H7 (cell line): Measurements from ENCODE around the gene GPR82. TPM values are rescaled to one million over a fixed set of nuclear protein-coding genes. Genes with fewer than 3 reads are reported as not detected.
"Not testable (repeated sequence)": the region's sequence is repeated elsewhere in the genome, so short reads cannot be mapped to it uniquely, and the experiment has no call there.

Experiments
- DNase-seq: peaks from one replicate; pipeline ENCODE4 v3.0.0; 2012
- H3K27me3 ChIP-seq: 2 replicates; pipeline ENCODE4 v1.6.0; 2011; ENCODE audit warnings: mild to moderate bottlenecking, low read length; ENCODE audit not compliant: control insufficient read depth, insufficient read depth
- H3K36me3 ChIP-seq: replicated peaks from 2 replicates; pipeline ENCODE4 v1.5.1; 2011; ENCODE audit warnings: low read length; ENCODE audit not compliant: control insufficient read depth, insufficient read depth
- H3K4me3 ChIP-seq: 2 replicates; pipeline ENCODE4 v1.5.1; 2011; ENCODE audit warnings: low read depth, mild to moderate bottlenecking, control low read depth, low read length, moderate library complexity; ENCODE audit not compliant: insufficient read depth
- total RNA-seq: library from RNA; depleted of rRNA; stranded (reverse); fragments of >200 nt; shearing (Covaris generic); gene quantifications from 2 replicates; pipeline ENCODE4 v1.2.3, GENCODE V29; 2014

The GPR82 gene
- total RNA-seq, 1 experiment from 2014 or later, result not detected

- Histone ChIP-seq H3K36me3 (no peaks in the 10 kb centered on the region), H3K27me3 (no peaks in the 10 kb centered on the region), H3K4me3 (no peak overlapping the region)
- DNase-seq, result no peak
Observed at GRCh38 chrX:41705680-41706374, 18.2 kb upstream of the GPR82 start.

- Histone ChIP-seq H3K4me3 (no peak overlapping the region), H3K27me3 (no peaks in the 10 kb centered on the region), H3K36me3 (no peaks in the 10 kb centered on the region)
- no peak for DNase-seq
Observed at GRCh38 chrX:41707218-41707617, 16.8 kb upstream of the GPR82 start.

DNA sequence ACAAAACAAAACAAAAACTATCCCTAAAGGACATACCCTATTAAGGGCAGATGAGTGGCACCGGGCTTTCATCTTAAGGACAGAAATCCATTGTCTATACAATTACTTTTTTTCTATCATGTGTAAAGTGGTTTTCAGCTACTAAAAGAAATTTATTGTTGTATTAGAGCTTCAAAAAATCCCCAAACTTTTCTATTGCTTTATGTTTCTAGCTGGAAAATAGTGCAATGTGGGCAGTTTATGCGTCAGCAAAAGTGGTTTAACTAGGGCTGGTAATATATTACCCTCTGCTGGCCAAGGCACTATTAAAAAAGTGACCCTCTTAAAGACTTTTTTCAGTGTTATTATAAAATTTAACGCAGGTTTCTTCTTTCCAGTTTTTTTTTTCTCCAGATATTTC lies 15.5 kb upstream of the GPR82 start:
- DNase-seq, result no peak
- Histone ChIP-seq H3K4me3 (no peak overlapping the region), H3K36me3 (no peaks in the 10 kb centered on the region), H3K27me3 (no peaks in the 10 kb centered on the region)

GRCh38 chrX:41711021-41711667 lies 12.8 kb upstream of the GPR82 start:
- no peak for DNase-seq
- Histone ChIP-seq H3K27me3 (no peaks in the 10 kb centered on the region), H3K36me3 (no peaks in the 10 kb centered on the region), H3K4me3 (no peak overlapping the region)

DNA sequence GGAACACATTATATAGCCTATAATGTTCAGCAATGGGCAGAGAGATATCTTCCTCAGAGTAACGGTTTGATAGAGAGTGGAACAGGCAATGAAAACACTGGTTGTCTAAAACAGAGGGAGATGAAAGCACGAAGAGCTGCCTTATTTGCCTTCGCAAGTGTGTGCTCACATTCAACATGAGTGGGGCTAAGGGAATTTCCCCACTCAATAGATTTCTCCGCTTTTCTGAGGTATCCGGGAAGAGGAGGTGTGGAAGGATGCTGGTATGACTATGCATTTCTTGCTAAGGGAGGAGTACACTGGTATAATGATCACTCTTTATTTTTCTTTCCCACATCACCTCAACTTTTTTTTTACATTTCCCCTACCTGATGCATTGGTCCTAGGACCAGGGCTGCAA lies 7.8 kb upstream of the GPR82 start:
- no peaks in the 10 kb centered on the region for H3K36me3 ChIP-seq
- H3K27me3 ChIP-seq, result no peaks in the 10 kb centered on the region
- no peak overlapping the region for H3K4me3 ChIP-seq
- DNase-seq, result no peak

DNA sequence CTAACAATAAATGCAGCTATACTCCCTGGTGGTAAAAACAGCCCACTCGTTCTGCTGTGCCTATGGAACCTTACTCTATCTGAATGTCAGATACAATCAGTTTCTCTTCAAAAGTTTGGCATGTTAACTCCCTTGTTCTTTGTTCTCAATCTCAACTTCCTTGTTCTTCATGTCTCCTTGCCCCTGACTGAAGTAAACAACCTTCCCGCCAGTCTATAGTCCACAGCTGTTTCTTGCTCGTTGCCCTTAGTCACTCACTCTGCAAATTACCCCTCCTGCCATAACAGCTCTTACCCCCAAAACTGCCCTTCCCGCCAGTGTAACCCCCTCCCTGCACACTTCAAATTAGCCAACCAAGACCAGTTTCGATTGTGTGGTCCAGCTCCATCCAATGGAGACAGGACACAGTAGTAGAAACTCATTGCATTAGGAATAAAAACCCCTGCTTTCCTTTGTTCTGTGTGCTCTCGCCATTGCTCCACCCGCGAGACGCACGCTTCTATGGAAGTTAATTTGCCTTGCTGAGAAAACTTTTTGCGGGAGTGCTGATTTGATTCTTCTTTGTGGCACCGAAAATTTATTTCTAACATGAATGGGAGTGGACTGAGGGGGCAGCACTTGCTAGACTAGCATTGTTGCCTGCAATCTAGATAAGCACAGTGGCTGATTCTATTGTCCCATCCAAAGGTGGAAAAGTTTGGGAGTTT lies 7.1 kb upstream of the GPR82 start:
- no peaks in the 10 kb centered on the region for H3K36me3 ChIP-seq
- H3K27me3 ChIP-seq, result no peaks in the 10 kb centered on the region
- DNase-seq, result no peak
- no peak overlapping the region for H3K4me3 ChIP-seq

- peak; percentile 51 for DNase-seq
Observed at GRCh38 chrX:41718481-41719235, 5.3 kb upstream of the GPR82 start.

GRCh38 chrX:41719610-41720009 lies 4.4 kb upstream of the GPR82 start:
- H3K36me3 ChIP-seq, H3K4me3 ChIP-seq, DNase-seq: not testable (repeated sequence)

More at GRCh38 chrX:41718481-41719235, 5.3 kb upstream of the GPR82 start:
- Histone ChIP-seq H3K27me3 (no peaks in the 10 kb centered on the region), H3K36me3 (no peaks in the 10 kb centered on the region), H3K4me3 (no peak overlapping the region)

DNA sequence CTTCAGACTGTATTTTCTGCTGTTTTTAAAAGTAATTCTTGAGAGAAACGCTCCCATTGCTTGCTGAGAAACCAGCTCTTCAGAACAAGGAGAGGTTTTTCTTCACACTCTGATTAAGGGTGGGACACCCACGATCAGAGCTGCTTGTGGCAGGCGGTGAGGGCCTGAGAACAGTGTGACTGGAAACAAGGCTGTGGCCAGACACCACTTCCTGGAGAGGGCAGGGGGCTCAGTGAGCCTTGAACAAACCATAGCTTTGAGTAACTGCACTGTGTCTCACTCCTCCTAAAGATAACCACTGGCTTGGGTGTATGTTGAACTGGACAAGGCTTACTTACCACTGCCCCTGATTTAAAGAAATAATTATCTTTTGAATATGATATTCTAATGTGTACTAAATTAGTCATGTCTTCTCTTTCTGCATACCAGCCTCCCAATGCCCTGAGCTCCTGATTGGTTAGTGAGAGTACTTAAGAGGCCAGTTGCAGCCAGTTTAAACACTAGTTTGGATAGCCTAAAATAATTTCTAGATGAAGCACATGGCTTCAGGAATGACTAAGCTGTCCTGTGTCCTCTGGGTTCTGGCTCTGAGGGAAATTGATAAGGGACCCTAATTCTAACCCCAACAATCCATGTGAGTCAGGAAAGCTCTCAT lies 3.7 kb upstream of the GPR82 start:
- H3K36me3 ChIP-seq, result no peaks in the 10 kb centered on the region
- no peaks in the 10 kb centered on the region for H3K27me3 ChIP-seq
- DNase-seq, result no peak
- H3K4me3 ChIP-seq, result no peak overlapping the region

More at GRCh38 chrX:41719610-41720009, 4.4 kb upstream of the GPR82 start:
- H3K27me3 ChIP-seq, result not testable (repeated sequence)

DNA sequence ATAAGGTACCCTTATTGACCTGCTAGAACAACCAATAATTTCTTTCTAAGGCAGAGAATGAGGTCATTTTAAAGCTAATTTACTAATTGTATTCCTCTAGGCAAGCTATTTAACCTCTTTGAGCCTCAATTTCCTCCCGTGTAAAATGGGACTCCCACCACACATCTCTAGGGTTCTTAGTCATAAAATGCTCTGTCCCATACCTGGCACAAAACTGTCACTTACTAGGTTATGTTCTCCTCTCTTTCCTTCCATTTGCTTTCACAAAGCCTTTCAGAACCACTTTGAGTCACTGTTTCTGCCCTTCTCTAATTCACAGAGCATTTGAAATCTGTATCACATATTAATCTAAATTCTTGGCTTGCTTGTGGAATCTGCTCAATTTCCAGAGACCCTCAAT lies 2.4 kb upstream of the GPR82 start:
- H3K4me3 ChIP-seq, result no peak overlapping the region
- H3K27me3 ChIP-seq, result no peaks in the 10 kb centered on the region
- H3K36me3 ChIP-seq, result no peaks in the 10 kb centered on the region
- DNase-seq, result no peak

DNA sequence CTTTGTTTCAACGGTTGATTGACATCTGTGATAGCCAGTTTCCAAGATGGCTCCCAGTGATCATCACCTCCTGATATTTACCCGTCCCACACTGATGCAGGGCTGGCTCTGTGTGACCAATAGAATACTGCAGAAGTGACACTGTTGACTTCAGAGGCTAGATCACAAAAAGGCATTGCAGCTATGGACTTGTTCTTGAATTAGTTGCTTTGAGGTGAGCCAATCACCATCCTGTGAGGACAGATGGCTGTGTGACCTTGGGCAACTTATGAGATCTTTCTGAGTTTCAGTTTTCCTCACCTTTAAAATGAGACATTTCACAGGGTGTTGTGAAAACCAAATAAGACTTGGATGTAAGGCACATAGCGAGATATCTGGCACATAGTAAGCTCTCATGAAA lies 1.8 kb upstream of the GPR82 start:
- Histone ChIP-seq H3K27me3 (no peaks in the 10 kb centered on the region), H3K4me3 (no peak overlapping the region), H3K36me3 (no peaks in the 10 kb centered on the region)
- no peak for DNase-seq

DNA sequence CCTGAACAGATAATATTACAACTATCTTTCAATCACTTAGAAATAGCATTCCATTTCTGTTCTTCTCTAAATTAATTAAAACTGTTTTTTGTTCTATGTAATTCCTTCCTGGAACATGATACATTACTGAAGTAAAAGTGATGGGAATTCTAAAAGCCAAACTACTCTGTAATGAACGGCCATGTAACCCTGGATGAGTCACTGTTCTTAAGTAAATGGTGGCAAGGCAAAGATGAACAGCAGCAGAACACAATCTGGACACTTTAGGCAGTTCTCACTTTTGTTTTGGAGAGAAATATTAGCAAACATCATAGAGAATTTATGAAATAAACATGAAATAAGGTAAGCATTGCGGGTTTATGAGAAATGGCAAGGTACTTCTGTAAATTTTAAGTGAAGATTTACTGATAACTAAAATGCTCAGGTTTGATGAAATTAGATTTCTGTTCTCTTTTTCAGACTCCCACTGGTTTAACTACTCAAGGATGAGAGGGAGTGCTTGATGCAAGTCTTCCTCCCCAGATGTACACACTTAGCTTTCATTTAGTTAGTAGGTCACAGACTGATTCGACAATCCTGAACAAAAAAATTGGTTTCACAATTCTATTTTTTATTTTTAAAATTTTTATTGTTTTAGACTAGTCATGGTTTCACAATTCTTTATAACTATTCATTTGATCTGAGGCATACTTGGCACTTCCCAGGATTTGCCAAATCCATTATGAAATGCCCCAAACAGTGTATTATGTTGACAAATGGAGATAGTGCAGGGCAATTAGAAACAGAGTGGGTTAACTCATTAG lies 964 bp upstream of the GPR82 start:
- DNase-seq, result no peak
- Histone ChIP-seq H3K36me3 (no peaks in the 10 kb centered on the region), H3K27me3 (no peaks in the 10 kb centered on the region), H3K4me3 (no peak overlapping the region)

GRCh38 chrX:41728125-41728524 lies 4.1 kb downstream of the GPR82 start:
- Histone ChIP-seq H3K4me3 (no peak overlapping the region), H3K27me3 (no peaks in the 10 kb centered on the region), H3K36me3 (no peaks in the 10 kb centered on the region)
- DNase-seq, result no peak
